Measurements from ENCODE around the gene KXD1. TPM values are rescaled to one million over a fixed set of nuclear protein-coding genes. Genes with fewer than 3 reads are reported as not detected.
"Not testable (repeated sequence)": the region's sequence is repeated elsewhere in the genome, so short reads cannot be mapped to it uniquely, and the experiment has no call there.

The KXD1 gene
- total RNA-seq, 1 donor from 2014 or later, result 77.7 TPM

DNA sequence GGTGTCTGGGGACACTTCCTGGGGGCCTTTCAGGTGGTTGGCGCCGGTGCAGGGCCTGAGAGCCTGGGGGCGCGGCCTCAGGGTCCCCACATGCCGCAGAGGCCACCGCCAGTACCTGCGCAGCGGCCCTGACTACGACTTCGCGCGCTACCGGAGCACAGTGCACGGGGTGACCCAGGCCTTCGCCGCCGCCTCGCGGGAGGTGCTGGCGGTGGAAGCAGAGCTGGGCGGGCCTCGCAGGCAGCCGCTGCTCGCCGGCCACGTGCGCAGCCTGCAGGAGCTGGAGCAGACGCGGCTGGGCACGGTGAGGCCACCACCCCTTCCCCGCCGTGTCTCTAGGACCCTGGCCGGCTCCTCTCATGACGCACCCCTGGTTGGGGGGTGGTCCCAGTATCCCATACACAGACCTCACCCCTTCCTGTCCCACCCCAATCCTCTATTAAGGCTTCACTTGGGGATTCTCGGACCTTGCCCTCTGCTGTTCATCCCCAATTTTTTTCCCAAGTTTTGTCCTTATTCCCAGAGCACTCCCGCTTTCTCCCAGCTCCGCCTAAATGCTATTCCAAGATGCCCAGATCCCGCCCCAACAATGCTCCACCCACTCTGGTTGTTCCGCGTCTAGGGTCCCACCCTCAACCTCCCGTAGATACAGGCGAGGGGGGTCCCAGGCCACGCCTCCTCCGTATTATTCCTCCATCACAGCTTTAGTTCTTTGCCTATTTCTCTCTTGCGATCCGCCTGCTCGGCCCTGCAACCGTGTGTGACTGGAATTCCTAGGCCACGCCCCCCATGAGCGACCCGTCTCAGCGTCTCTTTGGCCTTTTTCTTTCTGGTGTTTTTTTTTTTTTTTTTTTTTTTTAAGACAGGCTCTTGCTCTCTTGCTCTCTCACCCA is 32.0 kb downstream of the KXD1 start:
- TF ChIP-seq, protein P1, sequence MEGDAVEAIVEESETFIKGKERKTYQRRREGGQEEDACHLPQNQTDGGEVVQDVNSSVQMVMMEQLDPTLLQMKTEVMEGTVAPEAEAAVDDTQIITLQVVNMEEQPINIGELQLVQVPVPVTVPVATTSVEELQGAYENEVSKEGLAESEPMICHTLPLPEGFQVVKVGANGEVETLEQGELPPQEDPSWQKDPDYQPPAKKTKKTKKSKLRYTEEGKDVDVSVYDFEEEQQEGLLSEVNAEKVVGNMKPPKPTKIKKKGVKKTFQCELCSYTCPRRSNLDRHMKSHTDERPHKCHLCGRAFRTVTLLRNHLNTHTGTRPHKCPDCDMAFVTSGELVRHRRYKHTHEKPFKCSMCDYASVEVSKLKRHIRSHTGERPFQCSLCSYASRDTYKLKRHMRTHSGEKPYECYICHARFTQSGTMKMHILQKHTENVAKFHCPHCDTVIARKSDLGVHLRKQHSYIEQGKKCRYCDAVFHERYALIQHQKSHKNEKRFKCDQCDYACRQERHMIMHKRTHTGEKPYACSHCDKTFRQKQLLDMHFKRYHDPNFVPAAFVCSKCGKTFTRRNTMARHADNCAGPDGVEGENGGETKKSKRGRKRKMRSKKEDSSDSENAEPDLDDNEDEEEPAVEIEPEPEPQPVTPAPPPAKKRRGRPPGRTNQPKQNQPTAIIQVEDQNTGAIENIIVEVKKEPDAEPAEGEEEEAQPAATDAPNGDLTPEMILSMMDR (IDR thresholded peaks at IDR 0.05; ENCODE audit: unreplicated experiment), result no peak
- Mint-ChIP-seq H3K36me3 (ENCODE audit: insufficient read depth) (peaks cover 2% of the 10 kb centered on the region), H3K27ac (peak overlapping the region; percentile 93), H3K27me3 (peaks cover 20% of the 10 kb centered on the region), H3K4me1 (ENCODE audit: low read depth) (peaks cover 14% of the 10 kb centered on the region), H3K4me3 (ENCODE audit: low read depth) (peak overlapping the region; percentile 78), H3K9me3 (ENCODE audit: low read depth) (no peaks in the 10 kb centered on the region)
- DNase-seq (ENCODE audit: low spot score, unreplicated experiment), result peak; percentile 58

DNA sequence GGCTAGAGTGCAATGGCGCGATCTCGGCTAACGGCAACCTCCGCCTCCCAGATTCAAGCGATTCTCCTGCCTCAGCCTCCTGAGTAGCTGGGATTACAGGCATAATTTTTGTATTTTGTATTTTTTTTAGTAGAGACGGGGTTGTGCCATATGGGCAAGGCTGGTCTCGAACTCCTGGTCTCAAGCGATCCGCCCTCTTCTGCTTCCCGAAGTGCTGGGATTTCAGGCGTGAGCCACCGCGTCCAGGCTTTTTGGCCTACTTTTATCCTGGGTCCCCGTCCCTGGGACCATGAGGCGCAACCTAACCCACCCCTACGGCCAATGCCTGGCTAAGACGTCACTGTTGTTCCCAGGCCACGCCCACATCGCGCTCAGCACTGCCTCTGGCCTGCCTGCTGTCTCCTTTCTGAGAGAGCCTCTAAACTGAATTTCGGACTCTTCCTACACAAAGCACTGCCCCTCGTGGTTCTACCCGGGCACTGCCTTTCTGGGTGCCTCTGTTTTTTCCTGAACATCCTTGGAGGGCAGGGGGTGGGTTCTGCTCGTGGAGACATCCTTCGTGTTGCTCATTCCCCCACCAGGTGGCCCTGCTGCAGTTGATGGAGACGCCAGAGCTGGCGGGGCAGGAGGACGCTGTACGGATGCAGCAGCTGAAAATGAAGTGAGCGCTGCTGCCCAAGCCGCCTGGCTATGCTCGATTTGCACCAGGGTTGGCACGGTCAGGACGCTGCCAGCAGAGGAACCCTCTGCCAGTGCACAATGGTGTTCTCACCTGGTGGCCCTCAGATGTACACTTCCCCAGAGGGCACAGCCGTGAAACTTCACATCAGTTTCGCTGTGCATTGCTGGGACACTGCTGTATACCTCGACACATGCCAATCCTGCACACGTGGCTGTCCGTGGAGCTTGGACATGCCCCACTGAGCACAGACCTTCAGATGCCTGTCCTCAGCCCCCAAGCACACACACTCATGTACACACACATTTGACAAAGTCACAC is 32.9 kb downstream of the KXD1 start:
- peaks cover 15% of the 10 kb centered on the region for H3K4me1 Mint-ChIP-seq (ENCODE audit: low read depth)
- H3K27ac Mint-ChIP-seq, result peak overlapping the region; percentile 93
- H3K36me3 Mint-ChIP-seq (ENCODE audit: insufficient read depth), result peaks cover 2% of the 10 kb centered on the region
- peaks cover 19% of the 10 kb centered on the region for H3K27me3 Mint-ChIP-seq
- no peaks in the 10 kb centered on the region for H3K9me3 Mint-ChIP-seq (ENCODE audit: low read depth)
- peak overlapping the region; percentile 78 for H3K4me3 Mint-ChIP-seq (ENCODE audit: low read depth)
- TF ChIP-seq, protein P1 (IDR thresholded peaks at IDR 0.05; ENCODE audit: unreplicated experiment), result peak; percentile 64
- DNase-seq (ENCODE audit: low spot score, unreplicated experiment), result peak; percentile 56

DNA sequence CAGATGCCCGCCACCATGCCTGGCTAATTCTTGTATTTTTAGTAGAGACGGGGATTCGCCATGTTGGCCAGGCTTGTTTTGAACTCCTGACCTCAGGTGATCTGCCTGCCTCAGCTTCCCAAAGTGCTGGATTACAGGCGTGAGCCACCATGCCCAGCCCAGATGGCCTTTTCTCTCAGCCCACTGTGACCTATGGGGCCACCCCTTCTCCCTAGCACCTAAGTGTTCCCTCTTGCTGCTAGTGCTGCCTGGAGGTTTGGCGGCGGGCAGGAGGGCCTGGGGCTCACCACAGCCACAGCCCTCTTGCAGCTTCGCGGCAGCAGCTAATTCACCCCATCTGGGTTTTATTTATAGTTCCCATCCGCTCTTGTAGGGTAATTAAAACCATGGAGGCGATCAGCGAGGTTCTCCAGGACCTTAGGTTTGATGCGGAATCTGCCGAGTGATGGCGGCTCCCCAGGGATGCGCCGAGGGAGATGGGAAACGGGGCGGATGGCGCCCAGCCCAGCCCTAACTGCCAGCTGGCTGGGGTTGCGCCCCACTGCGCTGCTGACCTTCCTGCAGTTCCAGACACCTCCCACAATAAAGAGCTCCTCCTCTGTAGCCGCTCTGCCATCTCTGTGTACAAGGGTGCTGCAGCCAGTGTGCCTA is 34.2 kb downstream of the KXD1 start:
- no peaks in the 10 kb centered on the region for H3K9me3 Mint-ChIP-seq (ENCODE audit: low read depth)
- DNase-seq (ENCODE audit: low spot score, unreplicated experiment), result no peak
- peaks cover 24% of the 10 kb centered on the region for H3K27me3 Mint-ChIP-seq
- peak overlapping the region; percentile 21 for H3K4me3 Mint-ChIP-seq (ENCODE audit: low read depth)
- TF ChIP-seq, protein P1 (IDR thresholded peaks at IDR 0.05; ENCODE audit: unreplicated experiment), result no peak
- no peak overlapping the region for H3K27ac Mint-ChIP-seq
- H3K36me3 Mint-ChIP-seq (ENCODE audit: insufficient read depth), result peaks cover 2% of the 10 kb centered on the region
- H3K4me1 Mint-ChIP-seq (ENCODE audit: low read depth), result peaks cover 18% of the 10 kb centered on the region

DNA sequence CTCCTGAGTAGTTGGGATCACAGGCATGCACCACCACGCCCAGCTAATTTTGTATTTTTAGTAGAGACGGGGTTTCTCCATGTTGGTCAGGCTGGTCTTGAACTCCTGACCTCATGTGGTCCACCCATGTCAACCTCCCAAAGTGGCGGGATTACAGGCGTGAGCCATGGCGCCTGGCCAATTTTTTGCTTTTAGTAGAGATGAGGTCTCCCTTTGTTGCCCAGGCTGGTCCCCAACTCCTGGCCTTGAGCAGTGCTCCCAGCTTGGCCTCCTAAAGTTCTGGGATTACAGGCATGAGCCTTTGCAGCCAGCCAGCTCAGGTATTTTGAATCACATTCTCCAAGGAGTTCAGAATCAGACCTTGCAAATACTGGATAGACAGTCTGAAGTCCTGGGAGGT is 35.1 kb downstream of the KXD1 start:
- not testable (repeated sequence) for H3K27ac Mint-ChIP-seq; H3K4me3 Mint-ChIP-seq (ENCODE audit: low read depth); H3K9me3 Mint-ChIP-seq (ENCODE audit: low read depth); H3K36me3 Mint-ChIP-seq (ENCODE audit: insufficient read depth); DNase-seq (ENCODE audit: low spot score, unreplicated experiment)
- Mint-ChIP-seq H3K27me3 (peaks cover 29% of the 10 kb centered on the region), H3K4me1 (ENCODE audit: low read depth) (peaks cover 18% of the 10 kb centered on the region)

DNA sequence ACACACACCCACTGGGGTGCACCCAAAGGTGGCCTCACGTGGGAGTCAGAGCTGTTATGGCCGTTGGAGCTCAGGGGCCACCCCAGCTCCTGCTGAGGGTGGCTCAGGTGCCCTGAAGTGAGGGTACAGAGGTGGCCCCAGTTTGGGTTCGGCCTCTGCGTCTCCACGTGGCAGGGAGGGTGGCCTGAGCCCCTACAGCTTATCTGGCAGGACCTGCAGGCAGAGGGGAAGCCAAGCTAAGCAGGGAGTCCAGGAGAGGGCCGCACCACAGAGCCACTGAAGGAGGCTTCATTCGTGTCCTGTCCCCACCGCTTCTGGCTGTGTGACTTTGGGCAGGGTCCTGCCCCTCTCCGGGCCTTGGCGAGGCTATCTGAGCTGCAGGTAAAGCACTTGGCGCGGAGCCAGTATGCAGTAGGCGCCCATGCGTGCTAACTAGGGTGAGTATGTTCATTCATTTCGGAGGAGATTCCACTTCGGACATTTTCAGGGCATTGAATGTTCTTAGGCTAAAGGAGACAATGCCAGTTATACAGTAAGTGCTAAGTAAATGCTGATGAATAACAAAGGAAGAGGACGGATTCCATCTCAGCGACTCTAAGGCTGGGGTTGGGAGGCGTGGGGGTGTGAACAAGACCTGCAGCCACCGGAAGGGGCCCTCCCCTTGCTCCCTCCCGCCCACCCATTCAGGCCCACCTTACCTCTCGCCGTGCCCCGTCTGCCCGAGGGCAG is 35.9 kb downstream of the KXD1 start:
- Mint-ChIP-seq H3K4me1 (ENCODE audit: low read depth) (peaks cover 14% of the 10 kb centered on the region), H3K27me3 (peaks cover 33% of the 10 kb centered on the region), H3K4me3 (ENCODE audit: low read depth) (peak overlapping the region; percentile 25), H3K36me3 (ENCODE audit: insufficient read depth) (peaks cover 2% of the 10 kb centered on the region), H3K9me3 (ENCODE audit: low read depth) (no peaks in the 10 kb centered on the region), H3K27ac (no peak overlapping the region)
- no peak for DNase-seq (ENCODE audit: low spot score, unreplicated experiment)
- TF ChIP-seq, protein P1 (IDR thresholded peaks at IDR 0.05; ENCODE audit: unreplicated experiment), result no peak

Data from progenitor cell of endocrine pancreas (in vitro differentiated cells).